Ammon's horn (tissue), 1 donor: ENCODE measurements around the gene RBBP8NL.
"Not testable (repeated sequence)": the region's sequence is repeated elsewhere in the genome, so short reads cannot be mapped to it uniquely, and the experiment has no call there.

Experiments used
- DNase-seq: peaks from one replicate; pipeline ENCODE4 v3.0.0-alpha.2; 2016; ENCODE audit warnings: low spot score

The RBBP8NL gene

DNA sequence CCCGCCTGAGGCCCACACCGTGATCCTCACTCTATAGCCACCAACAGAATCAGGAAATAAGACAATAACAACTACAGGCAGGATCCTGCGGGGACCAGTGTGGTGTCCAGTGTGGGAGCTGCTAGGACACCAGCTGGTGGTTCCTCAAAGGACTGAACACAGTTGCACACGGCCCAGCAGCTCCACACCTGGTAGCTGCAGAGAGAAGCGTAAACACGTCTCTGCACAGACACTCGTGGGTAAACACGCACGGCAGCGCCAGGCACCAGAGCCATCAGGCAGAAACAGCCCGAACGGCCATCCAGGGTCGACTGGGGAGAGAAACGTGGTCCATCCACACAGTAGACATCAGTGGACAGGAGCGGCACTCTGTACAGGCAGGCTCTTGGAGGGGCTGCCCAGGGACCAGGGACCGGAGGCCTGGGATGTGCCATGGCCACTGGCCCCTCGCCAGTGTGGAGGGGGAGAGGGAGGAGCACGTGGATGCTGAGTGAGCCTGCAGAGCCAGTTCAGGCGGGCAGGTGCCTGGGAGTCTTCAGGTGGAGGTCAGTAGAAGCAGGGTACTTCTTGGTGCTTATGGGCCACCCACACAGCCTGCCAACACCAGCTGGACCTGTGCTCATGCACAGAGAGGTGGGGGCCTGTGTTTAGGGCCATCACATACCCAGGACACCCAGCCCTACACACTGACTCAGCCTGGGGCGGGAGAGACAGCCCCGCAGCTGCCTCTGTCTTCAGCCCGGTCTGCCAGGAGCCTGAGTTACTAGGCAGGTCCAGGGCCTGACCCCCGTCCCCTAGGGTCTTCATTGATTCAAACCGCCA is 52.8 kb downstream of the RBBP8NL start:
- no peak for DNase-seq

GRCh38 chr20:62373631-62374179 is 53.6 kb downstream of the RBBP8NL start:
- DNase-seq: not testable (repeated sequence)

DNA sequence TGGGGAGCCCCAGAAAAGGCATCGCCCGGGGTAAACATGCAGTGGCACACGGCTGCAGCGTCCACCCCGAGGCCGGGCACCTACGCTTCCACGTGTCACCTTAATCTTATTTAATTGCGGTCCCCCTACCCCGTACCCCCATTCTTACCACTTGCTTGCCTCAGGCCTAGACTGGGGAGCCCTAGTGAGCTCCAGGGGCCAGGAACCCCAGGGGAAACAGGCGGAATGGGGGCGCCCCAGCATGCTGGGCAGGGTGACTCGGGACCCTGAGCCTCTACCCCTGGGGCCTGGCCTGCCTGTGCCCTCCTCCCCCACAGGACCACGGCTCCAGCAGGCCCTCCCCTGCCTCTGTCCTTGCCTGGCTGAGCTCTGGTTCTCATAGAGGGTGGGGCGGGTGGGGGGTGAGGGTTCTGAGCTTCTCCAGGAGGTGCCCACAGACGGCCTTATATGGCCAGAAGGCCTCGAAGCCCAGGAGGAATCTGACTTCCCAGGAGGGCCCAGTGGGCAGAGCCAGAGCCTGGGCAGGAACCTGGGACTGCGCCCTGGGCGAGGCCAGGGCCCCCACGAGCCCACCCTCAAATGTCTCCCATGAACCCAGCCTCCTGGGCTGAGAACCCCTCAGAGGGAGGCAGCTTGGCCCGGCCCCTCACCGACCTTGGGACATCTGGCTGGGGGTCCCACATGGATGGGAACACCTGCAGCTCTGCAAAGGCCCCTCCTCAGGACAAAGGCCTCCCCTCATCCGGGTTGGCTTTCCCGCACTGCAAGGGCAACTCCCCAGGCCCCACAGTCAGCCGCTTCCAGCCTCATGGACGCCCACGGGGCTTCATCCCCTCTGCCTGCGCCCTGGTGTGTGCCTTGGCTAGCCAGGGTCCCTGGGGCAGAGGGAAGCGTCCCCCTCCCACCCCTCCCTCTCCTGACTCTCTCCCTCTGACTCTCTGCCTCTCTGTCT is 55.0 kb downstream of the RBBP8NL start:
- DNase-seq: no peak

DNA sequence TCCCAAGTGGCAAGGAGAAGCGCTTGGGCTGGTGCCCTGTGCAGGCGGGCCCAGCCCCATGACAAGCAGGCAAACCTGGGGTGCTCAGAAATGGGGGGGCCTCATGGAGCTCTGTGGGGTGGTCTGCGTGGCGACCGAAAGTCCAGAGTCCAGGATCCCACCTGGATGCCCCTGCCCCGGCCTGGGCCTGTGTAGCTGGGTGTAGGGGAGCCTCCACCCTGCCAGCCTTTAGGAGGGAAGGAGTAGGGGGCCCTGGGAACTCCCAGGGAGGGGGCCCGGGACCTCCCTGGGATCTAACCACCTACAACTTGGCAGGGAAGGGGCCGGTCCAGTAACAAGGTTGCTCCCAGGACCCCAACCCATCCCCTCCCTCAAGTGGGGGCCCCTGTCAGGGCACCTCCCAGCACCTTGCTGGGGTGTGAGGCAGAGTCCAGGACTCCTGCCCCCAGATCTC is 55.7 kb downstream of the RBBP8NL start:
- no peak for DNase-seq

DNA sequence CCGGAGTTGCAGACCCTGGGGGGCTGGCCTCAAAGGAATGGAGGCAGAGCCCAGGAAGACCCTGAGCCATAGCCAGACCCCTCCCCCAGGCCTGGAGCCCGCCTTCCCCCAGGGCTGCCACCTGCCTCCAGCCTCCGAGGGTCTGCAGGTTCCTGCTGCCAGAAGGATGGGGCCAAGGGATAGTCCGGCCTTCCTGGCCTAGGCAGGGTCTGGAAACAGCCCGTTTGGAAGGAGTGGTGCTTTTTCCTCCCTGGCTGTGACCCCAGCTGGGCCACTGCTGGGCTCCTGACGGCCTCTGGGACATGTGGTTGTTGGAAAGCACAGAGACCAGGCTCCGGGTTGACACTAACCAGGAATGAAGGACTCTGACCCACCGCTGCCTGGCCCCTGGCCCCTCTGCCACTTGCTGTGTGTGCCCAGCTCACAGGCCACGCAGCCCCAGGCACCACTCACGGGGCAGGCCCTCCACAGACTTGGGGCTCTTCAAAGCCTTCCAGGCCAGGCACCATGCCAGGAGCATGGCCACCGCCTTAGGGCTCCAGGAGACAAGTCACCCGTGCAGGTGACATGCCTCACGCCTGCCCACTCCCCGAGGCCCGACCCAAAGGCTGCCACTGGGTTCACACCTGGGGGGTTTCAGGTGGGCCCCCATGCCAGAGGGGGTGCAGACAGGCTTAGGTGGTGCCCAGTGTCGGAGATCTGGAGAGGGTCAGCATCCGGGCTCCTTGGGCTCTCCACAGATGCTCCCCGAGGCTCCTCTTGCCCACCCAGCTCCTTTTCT is 56.3 kb downstream of the RBBP8NL start:
- no peak for DNase-seq

- DNase-seq: no peak
Measured at GRCh38 chr20:62370115-62370806, 57.1 kb downstream of the RBBP8NL start.

DNA sequence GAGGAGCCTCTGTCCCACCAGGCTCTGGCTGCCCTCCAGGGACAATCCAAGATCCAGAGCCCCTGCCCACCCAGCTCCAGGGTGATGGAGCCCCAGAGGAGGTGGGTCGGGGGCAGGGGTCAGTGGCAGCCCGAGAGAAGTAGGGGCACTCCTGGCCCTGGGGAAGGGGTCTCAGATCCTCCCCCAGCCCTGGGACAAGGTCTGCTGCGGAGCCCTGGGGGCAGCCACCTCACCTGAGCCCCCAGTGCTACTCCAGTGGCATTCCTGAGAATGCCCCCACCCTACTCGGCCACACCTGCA is 57.6 kb downstream of the RBBP8NL start:
- no peak for DNase-seq

GRCh38 chr20:62368976-62369814 is 58.1 kb downstream of the RBBP8NL start:
- no peak for DNase-seq

GRCh38 chr20:62368392-62368975 is 58.9 kb downstream of the RBBP8NL start:
- DNase-seq: no peak

- no peak for DNase-seq
Measured at GRCh38 chr20:62367633-62368391, 59.5 kb downstream of the RBBP8NL start.

DNA sequence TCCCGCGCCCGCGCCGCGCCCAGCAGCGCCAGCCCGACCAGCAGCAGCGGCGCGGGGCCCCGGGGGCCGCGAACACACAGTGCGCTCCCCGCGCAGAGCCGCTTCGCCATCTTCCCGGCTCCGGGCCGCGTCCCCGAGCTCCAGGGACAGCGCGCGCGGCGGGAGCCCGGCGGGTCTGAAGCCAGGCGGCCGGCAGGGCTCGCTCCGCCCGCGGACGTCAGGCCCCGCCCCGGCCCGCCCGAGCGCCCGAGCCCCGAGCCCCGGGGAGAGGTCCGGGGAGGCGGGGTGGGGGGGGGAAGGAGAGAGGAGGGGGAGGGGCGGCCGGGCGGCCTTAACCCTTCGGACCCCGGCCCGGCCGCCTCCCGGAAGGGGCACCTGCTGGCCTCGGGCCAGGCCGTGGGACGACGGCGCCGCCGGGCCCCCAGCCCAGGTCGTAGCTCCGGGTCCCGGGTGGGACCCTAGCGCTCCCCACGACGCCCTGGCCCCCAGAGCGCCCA is 60.2 kb downstream of the RBBP8NL start, which contains the start of gene LAMA5:
Gene LAMA5 (minus strand): TSS at position 177 of the 497 bp plus-strand sequence. CDS start 67 bp downstream, at position 110.
- no peak for DNase-seq

GRCh38 chr20:62366370-62367135 is 60.8 kb downstream of the RBBP8NL start:
- DNase-seq: no peak

GRCh38 chr20:62365814-62366369 is 61.4 kb downstream of the RBBP8NL start:
- DNase-seq: no peak

DNA sequence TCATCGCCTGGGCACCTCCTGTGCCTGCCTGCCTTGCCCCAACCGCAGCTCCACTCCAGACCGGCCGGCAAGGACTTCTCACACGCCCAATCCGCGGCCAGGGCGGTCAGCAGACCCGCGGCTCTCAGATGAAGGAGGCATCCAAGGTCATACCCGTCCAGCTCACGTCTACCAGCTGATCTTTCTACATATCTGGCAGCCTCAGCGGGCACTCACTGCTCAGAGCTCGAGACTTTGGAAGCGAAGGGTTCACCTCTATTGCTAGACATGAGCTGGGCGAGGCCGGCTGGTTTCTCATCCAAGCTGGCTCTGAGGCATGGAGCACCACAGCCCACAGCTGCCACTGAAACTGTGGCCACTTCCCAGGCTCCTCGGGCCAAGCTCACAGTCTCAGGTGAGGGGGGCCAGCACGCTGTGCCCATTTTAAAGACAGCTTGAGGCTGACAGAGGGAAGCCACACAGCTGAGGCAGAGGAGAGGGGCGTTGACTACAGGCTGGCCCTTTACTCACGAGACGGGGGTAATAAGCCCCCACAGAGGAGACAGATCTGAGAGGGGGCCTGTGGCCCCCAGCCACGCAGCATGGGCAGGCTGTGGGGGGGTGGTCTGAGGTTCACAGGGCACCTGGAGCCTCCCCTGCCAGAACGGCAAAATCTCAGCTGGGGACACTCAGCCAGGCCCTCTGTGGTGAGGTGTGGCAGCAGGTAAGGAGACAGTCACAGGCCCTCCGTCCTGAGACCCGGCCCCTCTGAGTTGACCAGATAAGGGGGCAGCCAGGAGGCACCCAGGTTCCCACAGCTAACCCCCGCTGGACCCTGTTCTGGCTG is 62.2 kb downstream of the RBBP8NL start:
- DNase-seq: no peak

DNA sequence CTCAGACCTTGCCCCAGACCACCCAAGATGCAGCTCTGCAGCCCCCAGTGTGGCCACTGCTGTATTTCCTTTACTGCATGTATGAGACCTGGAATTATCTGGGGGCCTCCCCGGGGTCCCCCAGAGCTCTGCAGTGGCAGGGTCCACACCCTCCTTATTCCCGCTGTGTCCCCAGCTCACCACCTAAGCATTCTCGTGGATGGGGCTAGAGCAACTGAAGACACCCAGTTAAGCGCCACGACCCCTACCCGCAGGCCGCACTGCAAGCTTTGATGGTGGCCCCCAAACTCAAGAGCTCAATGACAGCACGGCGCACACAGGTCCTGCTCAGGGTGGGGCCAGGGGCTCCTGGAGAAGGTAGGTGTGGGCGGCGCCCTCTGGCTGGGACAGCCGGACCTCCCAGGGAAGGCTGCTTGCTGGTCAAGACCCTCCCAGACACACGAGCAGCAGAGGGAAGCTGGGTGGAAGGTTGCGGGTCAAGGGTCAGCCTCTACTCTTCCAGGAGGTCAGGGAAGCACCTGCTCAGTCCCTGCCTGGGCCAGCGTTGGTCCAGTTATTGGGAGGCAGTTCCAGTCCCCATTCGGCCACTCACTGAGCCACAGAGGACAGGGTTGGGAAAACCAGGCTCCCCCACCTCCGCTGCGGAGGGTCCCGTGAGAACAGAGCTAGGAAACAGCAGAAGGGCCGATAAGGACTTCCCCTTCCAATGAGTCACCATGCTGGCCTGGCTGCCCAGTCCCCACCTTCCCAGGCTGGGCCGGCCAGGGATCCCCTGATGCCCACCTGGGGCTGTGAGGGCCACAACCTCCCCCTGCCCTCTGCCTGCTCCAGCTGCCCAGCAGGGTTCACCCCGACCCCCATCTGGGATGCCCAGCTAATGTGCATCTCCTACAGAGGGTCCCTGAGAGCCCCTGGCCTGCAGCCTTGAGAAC is 63.2 kb downstream of the RBBP8NL start:
- no peak for DNase-seq
